ENCODE results near the gene CHRNB1.
"Not testable (repeated sequence)": the region's sequence is repeated elsewhere in the genome, so short reads cannot be mapped to it uniquely, and the experiment has no call there.

CHRNB1 gene

DNA sequence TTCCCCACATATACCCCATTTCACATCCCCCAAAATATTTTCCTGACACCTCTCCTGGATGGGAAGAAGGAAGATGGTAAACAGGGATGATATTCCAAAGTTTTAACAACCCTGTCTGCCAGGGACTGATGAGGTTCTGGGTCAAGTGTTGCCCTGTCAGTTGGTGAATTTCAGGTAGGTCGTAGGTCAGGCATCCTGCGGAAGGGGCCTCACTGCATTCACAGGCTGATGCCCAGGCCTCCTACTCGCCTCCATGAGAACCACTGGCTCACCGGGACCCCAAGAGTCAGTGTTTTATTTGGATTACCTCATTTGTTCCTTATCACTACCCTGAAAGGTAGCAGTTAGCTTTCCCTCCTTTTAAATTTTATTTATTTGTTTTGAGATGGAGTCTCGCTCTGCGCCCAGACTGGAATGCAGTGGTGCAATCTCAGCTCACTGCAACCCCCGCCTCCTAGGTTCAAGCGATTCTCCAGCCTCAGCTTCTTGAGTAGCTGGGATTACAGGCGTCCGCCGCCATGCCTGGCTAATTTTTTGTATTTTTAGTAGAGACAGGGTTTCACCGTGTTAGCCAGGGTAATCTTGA, 24.0 kb downstream of the CHRNB1 start:
- no peak overlapping the region for H3K4me3 Mint-ChIP-seq
- no peaks in the 10 kb centered on the region for H3K9me3 Mint-ChIP-seq
- H3K36me3 Mint-ChIP-seq (ENCODE audit: insufficient read depth) = peaks cover 16% of the 10 kb centered on the region
- peaks cover 28% of the 10 kb centered on the region for H3K4me1 Mint-ChIP-seq
- ATAC-seq (replicated peaks; ENCODE audit: extremely low read depth, poor library complexity, severe bottlenecking) = no peak
- no peak overlapping the region for H3K27ac Mint-ChIP-seq (ENCODE audit: low read depth)
- no peak for DNase-seq (ENCODE audit: low spot score in 2 of 2)
- H3K27me3 Mint-ChIP-seq = no peaks in the 10 kb centered on the region

DNA sequence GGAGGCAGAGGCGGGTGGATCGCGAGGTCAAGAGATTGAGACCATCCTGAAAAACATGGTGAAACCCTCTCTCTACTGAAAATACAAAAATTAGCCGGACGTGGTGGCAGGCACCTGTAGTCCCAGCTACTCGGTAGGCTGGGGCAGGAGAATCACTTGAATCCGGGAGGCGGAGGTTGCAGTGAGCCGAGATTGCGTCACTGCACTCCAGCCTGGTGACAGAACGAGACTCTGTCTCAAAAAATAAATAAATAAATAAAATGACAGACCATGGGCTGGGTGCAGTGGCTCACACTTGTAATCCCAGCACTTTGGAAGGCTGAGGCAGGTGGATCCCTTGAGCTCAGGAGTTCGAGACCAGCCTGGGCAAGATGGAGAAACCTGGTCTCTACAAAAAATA, 25.0 kb downstream of the CHRNB1 start:
- not testable (repeated sequence) for H3K27me3 Mint-ChIP-seq; H3K27ac Mint-ChIP-seq (ENCODE audit: low read depth); ATAC-seq (replicated peaks; ENCODE audit: extremely low read depth, poor library complexity, severe bottlenecking); H3K9me3 Mint-ChIP-seq; DNase-seq (ENCODE audit: low spot score in 2 of 2); H3K4me3 Mint-ChIP-seq
- Mint-ChIP-seq H3K4me1 (peaks cover 28% of the 10 kb centered on the region), H3K36me3 (ENCODE audit: insufficient read depth) (peaks cover 13% of the 10 kb centered on the region)

DNA sequence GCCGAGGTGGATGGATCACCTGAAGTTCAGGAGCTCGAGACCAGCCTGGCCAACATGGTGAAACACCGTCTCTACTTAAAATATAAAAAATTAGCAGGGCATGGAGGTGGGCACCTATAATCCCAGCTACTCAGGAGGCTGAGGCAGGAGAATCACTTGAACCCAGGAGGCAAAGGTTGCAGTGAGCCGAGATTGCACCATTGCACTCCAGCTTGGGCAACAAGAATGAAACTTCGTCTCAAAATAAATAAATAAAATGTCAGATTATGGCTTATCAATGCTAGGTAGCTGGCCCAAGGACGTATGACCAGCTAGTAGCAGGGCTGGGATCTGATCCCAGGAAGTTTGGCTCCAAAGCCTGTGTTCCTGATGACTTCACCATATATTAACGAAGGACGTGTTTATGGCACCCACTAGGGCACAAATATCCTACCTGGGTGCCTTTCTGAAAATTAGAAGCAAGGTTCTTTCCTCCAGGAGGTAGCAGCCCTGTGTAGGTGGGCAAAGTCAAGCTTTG, 25.7 kb downstream of the CHRNB1 start:
- not testable (repeated sequence) for DNase-seq (ENCODE audit: low spot score in 2 of 2); H3K27ac Mint-ChIP-seq (ENCODE audit: low read depth); H3K4me3 Mint-ChIP-seq; H3K9me3 Mint-ChIP-seq; H3K27me3 Mint-ChIP-seq; ATAC-seq (replicated peaks; ENCODE audit: extremely low read depth, poor library complexity, severe bottlenecking)
- H3K4me1 Mint-ChIP-seq = peaks cover 28% of the 10 kb centered on the region
- H3K36me3 Mint-ChIP-seq (ENCODE audit: insufficient read depth) = peaks cover 11% of the 10 kb centered on the region

DNA sequence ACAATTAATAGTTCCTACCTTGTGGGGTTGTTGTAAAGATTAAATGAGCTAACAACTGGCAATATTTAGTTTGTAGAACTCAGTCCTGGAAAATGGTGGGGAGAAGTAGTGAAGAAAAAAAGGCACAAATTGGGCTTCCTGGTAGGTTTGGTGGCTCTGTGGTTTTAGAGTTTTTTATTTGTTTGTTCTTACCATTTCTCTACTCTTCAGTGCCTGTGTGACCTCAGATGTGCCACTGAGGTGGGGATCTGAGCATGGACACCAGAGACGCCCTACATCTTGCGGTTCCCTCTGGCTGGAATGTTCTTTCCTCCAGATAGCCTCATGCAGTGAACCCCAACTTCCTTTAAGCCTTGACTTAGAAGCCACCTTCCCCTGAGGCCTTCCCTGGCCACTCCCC, 26.9 kb downstream of the CHRNB1 start:
- Mint-ChIP-seq H3K27ac (ENCODE audit: low read depth) (no peak overlapping the region), H3K4me1 (peaks cover 37% of the 10 kb centered on the region), H3K9me3 (no peaks in the 10 kb centered on the region), H3K27me3 (no peaks in the 10 kb centered on the region), H3K36me3 (ENCODE audit: insufficient read depth) (peaks cover 14% of the 10 kb centered on the region), H3K4me3 (no peak overlapping the region)
- DNase-seq (ENCODE audit: low spot score in 2 of 2) = no peak
- ATAC-seq (replicated peaks; ENCODE audit: extremely low read depth, poor library complexity, severe bottlenecking) = no peak

DNA sequence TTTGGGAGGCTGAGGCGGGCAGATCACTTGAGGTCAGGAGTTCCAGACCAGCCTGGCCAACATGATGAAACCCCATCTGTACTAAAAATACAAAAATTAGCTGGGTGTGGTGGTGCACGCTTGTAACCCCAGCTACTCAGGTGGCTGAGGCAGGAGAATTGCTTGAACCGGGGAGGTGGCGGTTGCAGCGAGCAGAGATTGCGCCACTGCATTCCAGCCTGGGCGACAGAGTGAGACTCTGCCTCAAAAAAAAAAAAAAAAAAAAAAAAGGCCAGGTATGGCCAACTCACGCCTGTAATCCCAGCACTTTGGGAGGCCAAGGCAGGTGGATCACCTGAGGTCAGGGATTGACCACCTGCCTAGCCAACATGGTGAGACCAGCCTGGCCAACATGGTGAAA, 29.9 kb downstream of the CHRNB1 start:
- H3K27ac Mint-ChIP-seq (ENCODE audit: low read depth); ATAC-seq (replicated peaks; ENCODE audit: extremely low read depth, poor library complexity, severe bottlenecking); H3K27me3 Mint-ChIP-seq; H3K9me3 Mint-ChIP-seq; DNase-seq (ENCODE audit: low spot score in 2 of 2); H3K4me3 Mint-ChIP-seq: not testable (repeated sequence)
- Mint-ChIP-seq H3K4me1 (peaks cover 48% of the 10 kb centered on the region), H3K36me3 (ENCODE audit: insufficient read depth) (peaks cover 18% of the 10 kb centered on the region)

DNA sequence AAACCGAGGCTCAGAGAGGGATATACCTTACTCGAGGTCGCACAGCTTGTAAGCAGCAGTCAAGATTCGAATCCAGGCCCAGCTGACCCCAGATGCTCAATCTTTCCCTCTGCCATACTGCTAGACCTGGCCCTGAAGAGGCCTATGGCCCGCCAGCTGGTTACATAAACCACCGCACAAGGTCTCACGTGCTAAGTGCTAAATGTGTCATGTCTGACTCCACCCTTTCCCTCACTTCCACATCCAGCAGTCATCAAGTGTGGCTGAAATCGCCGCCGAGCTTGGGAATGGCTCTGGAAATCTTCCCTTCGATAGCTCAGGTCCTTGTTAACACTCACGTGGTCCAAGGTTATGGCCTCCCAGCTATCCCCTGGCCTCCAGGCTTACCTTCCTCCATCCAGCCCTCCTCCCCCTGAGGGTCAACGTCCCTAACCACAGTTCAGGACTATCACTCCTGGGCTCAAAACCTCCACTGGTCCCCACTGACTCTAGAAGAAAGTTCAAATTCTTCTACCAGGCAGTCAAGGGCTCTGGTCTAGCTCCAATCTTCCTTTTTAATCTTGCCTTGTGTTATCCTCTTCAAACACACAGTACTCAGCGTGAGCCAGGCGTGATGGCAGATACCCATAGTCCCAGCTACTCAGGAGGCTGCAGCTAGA, 31.0 kb downstream of the CHRNB1 start:
- Mint-ChIP-seq H3K36me3 (ENCODE audit: insufficient read depth) (peaks cover 23% of the 10 kb centered on the region), H3K4me3 (no peak overlapping the region)
- DNase-seq (ENCODE audit: low spot score in 2 of 2) = no peak

DNA sequence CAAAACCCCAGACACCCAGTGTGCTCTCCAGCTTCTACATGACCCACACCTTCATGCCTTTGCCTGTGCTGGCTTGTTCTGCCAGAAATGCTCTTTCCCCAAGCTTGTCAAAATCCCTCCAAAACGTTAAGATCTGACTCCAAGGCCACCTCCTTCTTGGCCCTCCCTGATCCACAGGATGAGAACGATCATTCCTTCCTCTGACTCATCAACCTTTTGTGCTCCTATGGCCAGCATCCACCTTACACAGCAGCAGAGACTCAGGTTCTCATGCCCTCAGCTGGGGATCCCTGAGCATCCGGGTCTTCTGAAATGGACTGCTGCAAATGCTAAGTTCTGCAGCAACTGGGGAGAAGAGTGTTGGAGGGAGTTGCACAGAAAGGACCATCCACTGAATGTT, 31.6 kb downstream of the CHRNB1 start:
- ATAC-seq (replicated peaks; ENCODE audit: extremely low read depth, poor library complexity, severe bottlenecking) (no peak), DNase-seq (ENCODE audit: low spot score in 2 of 2) (no peak)
- Mint-ChIP-seq H3K4me1 (peaks cover 51% of the 10 kb centered on the region), H3K36me3 (ENCODE audit: insufficient read depth) (peaks cover 23% of the 10 kb centered on the region), H3K27ac (ENCODE audit: low read depth) (peak overlapping the region; percentile 81), H3K9me3 (no peaks in the 10 kb centered on the region), H3K4me3 (no peak overlapping the region), H3K27me3 (no peaks in the 10 kb centered on the region)

More for the DNA sequence above, 31.0 kb downstream of the CHRNB1 start:
- peak overlapping the region; percentile 81 for H3K27ac Mint-ChIP-seq (ENCODE audit: low read depth)
- H3K27me3 Mint-ChIP-seq = no peaks in the 10 kb centered on the region
- ATAC-seq (replicated peaks; ENCODE audit: extremely low read depth, poor library complexity, severe bottlenecking) = no peak
- no peaks in the 10 kb centered on the region for H3K9me3 Mint-ChIP-seq
- peaks cover 50% of the 10 kb centered on the region for H3K4me1 Mint-ChIP-seq

DNA sequence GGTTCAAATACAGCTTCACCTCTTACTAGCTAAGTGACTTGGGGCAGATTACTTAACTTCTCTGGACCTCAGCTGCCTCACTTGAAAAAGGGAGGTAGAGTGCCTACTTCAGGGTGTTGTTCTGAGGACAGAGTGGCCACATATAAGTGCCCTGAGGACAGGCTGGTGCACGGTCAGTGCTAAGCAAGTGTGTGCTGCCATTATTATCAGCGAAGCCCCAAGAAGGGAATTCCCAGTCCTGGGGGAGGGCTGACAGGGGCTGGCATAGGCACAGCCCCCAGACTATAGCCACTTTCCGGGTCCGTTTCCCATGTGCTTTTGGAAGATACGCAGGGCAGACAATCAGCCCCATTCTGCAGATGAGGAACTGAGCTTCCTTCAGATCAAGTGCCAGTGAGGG, 32.1 kb downstream of the CHRNB1 start:
- no peak overlapping the region for H3K27ac Mint-ChIP-seq (ENCODE audit: low read depth)
- no peaks in the 10 kb centered on the region for H3K9me3 Mint-ChIP-seq
- peaks cover 23% of the 10 kb centered on the region for H3K36me3 Mint-ChIP-seq (ENCODE audit: insufficient read depth)
- H3K4me3 Mint-ChIP-seq = peak overlapping the region; percentile 92
- ATAC-seq (replicated peaks; ENCODE audit: extremely low read depth, poor library complexity, severe bottlenecking) (no peak), DNase-seq (ENCODE audit: low spot score in 2 of 2) (no peak)
- H3K27me3 Mint-ChIP-seq = no peaks in the 10 kb centered on the region
- H3K4me1 Mint-ChIP-seq = peaks cover 51% of the 10 kb centered on the region

DNA sequence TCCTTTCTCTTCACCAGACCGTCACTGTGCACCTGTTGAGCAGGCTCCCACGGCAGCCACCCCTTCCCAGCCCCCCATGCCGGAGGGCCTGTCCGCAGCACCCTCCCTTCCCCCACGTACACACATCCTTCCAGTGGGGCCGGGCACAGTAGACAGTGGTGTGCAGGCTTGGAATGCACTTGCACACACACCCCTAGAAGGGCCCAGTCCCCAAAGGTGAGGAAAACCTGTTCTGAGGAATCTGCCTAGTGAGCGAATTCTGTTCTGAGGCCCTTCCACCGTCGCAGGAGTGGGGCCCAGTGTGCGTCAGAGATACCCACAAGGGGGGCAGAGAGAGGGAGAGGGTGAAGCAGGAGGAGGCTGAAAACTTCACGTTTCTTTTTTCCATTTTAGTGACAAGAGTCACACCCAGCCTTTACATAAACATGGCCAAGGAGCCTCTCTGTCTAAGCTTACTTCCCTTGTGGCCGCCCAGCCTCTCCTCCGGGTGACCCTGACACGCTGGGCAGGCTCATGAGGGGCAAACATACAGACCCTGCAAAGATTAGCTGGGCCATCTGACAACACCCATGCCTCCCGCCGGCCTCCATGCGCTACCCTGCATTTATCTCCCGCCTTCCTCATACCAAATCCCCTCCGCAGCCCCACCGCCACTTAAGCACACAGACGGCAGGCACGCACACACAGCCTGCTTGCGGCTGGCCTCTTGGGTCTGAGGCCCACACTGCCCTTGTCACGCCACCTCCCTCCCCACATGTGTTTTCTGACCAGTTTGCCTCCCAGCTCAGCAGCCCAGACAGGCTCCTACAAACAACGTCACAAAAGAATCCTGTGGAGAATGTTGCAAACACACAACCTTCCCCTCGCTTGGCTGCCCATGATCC, 32.8 kb downstream of the CHRNB1 start:
- Mint-ChIP-seq H3K27me3 (no peaks in the 10 kb centered on the region), H3K36me3 (ENCODE audit: insufficient read depth) (peaks cover 23% of the 10 kb centered on the region), H3K27ac (ENCODE audit: low read depth) (peak overlapping the region; percentile 92), H3K4me3 (peak overlapping the region; percentile 92), H3K4me1 (peaks cover 55% of the 10 kb centered on the region), H3K9me3 (no peaks in the 10 kb centered on the region)
- DNase-seq (ENCODE audit: low spot score in 2 of 2) = no peak
- no peak for ATAC-seq (replicated peaks; ENCODE audit: extremely low read depth, poor library complexity, severe bottlenecking)

DNA sequence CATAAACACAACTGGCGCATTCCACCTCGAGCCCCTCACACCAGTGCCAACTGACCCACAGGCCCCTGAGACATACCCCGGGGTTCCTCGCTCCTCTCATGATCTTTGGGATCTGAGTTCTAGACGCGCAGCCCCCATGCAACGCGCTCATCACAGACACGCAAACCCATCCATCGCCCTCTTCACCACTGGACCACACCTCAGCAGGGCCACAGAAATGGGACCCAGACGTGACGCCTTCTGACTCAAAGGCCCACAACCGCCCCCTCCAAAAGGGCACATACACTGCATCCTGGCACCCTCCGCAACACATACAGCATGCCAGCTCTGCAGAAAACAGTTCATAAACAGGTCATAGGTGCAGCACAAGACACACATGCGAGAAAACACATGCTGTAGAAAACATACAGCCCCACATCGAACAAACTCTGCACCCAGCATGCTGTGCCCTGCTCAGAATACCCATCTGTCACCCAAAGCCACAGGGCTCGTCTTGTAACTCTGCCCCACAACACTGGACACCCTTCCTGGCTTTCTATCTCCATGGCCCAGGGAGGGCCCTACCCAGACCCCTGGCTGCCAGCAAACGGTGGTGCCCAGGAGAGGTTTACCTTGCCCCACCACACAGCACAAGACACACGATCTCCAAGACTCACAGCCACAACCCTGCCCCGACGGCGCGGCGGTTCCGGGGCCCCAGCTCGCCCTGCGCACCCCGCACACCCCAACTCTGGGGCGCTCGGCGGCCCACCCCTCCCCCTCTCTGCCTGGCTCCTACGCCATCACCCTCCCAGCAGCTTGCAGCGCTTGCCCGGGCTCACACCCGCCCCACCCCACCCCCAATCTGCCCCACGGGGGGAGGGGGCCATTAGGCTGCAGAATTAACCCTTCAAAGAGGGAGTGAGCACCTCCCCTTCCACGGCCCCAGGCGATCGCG, 33.7 kb downstream of the CHRNB1 start:
- H3K36me3 Mint-ChIP-seq (ENCODE audit: insufficient read depth) = peaks cover 29% of the 10 kb centered on the region
- peaks cover 64% of the 10 kb centered on the region for H3K4me1 Mint-ChIP-seq
- H3K4me3 Mint-ChIP-seq = peak overlapping the region; percentile 92
- no peaks in the 10 kb centered on the region for H3K27me3 Mint-ChIP-seq
- ATAC-seq (replicated peaks; ENCODE audit: extremely low read depth, poor library complexity, severe bottlenecking) (peak; percentile 61), DNase-seq (ENCODE audit: low spot score in 2 of 2) (peak; percentile 60 to 76)
- H3K27ac Mint-ChIP-seq (ENCODE audit: low read depth) = peak overlapping the region; percentile 92
- no peaks in the 10 kb centered on the region for H3K9me3 Mint-ChIP-seq

DNA sequence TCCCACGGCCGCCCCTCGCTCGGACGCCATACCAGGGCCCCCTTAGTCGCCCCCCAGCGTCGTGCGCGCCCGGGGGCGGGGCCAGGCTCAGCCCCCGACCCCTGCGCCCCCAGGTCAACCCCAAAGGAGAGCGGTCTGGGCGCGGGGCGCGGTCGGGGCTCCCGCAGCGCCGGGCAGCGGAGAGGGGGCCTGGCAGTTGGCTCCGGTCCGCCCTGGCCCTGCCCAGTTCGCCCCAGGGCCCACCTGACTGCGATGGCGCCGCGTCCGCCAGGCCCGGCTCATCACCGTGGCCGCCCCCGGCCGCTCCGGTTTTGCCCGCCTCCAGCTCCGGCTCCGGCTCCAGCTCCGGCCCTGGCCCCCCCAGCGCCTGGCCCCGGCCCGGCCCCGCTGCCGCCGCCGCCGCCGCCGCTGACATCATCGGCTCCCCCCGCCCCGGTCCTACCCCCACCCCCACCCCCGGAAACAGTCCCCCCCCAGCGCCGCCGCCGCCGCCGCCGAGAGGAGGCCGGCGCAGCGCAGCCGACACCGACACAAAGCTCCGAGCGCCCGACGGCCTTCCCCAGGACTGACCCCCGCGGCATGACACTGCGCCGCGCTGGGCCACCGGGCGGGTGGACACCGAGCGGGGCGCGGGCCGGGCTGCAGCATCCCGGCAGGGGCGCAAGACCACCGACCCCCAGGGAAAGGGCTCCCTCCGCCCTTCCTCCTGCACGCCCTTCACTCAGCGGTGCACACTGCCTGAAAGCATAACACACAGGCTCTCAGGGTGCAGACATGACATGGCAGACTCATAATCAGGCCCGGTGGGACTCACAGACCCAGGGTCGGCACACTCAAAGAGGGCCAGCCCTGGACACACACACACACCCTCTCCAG, 34.6 kb downstream of the CHRNB1 start, which contains the start of gene ZBTB4:
Gene ZBTB4 (minus strand): TSS at position 419 of the 876 bp plus-strand sequence. CDS start 12,830 bp downstream, outside the sequence.
- H3K4me3 Mint-ChIP-seq = peak within 1 kb of the TSS; percentile 92
- DNase-seq (ENCODE audit: low spot score in 2 of 2) = peak; percentile 50 to 51
- H3K4me1 Mint-ChIP-seq = peaks cover 69% of the 10 kb centered on the region
- peaks cover 38% of the 10 kb centered on the region for H3K36me3 Mint-ChIP-seq (ENCODE audit: insufficient read depth)
- H3K27me3 Mint-ChIP-seq = no peaks in the 10 kb centered on the region
- H3K27ac Mint-ChIP-seq (ENCODE audit: low read depth) = peak within 1 kb of the TSS; percentile 92
- ATAC-seq (replicated peaks; ENCODE audit: extremely low read depth, poor library complexity, severe bottlenecking) = peak; percentile 10
- H3K9me3 Mint-ChIP-seq = no peaks in the 10 kb centered on the region

Measured in central memory CD8-positive, alpha-beta T cell (primary cell).